Neuronal stem cell (in vitro differentiated cells): Measurements from ENCODE around the gene PDPR.
"Not testable (repeated sequence)": the region's sequence is repeated elsewhere in the genome, so short reads cannot be mapped to it uniquely, and the experiment has no call there.

Source experiments
- DNase-seq: peaks from one replicate; pipeline ENCODE4 v3.0.0-alpha.2; 2013; ENCODE audit warnings: low spot score
- H2AFZ ChIP-seq: one replicate; pipeline ENCODE4 v1.6.1; 2013; ENCODE audit warnings: mild to moderate bottlenecking, low read length, inconsistent platforms
- H2AK5ac ChIP-seq: 2 replicates; pipeline ENCODE4 v1.6.1; 2013; ENCODE audit warnings: low read depth, mild to moderate bottlenecking, inconsistent platforms, low read length, moderate library complexity, mixed read lengths
- H2BK120ac ChIP-seq: 2 replicates; pipeline ENCODE4 v1.6.1; 2013; ENCODE audit warnings: low read depth, mild to moderate bottlenecking, inconsistent platforms, low read length, moderate library complexity, mixed read lengths
- H2BK12ac ChIP-seq: one replicate; pipeline ENCODE4 v1.6.1; 2013; ENCODE audit warnings: low read length, inconsistent platforms
- H2BK15ac ChIP-seq: 2 replicates; pipeline ENCODE4 v1.6.1; 2013; ENCODE audit warnings: mild to moderate bottlenecking, low read length, inconsistent platforms, mixed read lengths
- H2BK5ac ChIP-seq: one replicate; pipeline ENCODE4 v1.6.1; 2013; ENCODE audit warnings: inconsistent platforms, mild to moderate bottlenecking, low read length, moderate library complexity
- H3K14ac ChIP-seq: one replicate; pipeline ENCODE4 v1.6.1; 2013; ENCODE audit warnings: low read length, inconsistent platforms
- H3K18ac ChIP-seq: 2 replicates; pipeline ENCODE4 v1.6.1; 2013; ENCODE audit warnings: low read length, inconsistent platforms
- H3K23ac ChIP-seq: 2 replicates; pipeline ENCODE4 v1.6.1; 2013; ENCODE audit warnings: low read depth, mild to moderate bottlenecking, mixed read lengths, low read length, inconsistent platforms; ENCODE audit not compliant: poor library complexity
- H3K27ac ChIP-seq: replicated peaks from 3 replicates; pipeline ENCODE4 v1.5.1; 2013; ENCODE audit warnings: low read length, inconsistent platforms
- H3K27me3 ChIP-seq, 3 experiments: 2 replicates each; pipeline ENCODE4 v1.6.1; 2013; ENCODE audit warnings: low read length in 3 of 3, mild to moderate bottlenecking in 2 of 3, inconsistent platforms in 1 of 3, low read depth in 1 of 3, mixed read lengths in 1 of 3, moderate library complexity in 1 of 3; ENCODE audit not compliant: control insufficient read depth in 3 of 3, insufficient read depth in 3 of 3
- H3K36me3 ChIP-seq, 2 donors: replicated peaks in 1 of 2; 2 replicates each; pipeline ENCODE4 v1.6.1; 2013; ENCODE audit warnings: low read length in 2 of 2; ENCODE audit not compliant: control insufficient read depth in 2 of 2, insufficient read depth in 2 of 2
- H3K4ac ChIP-seq: 2 replicates; pipeline ENCODE4 v1.6.1; 2013; ENCODE audit warnings: inconsistent platforms, mild to moderate bottlenecking, low read length, moderate library complexity
- H3K4me1 ChIP-seq, 2 donors: 1 replicate in 1 of 2; 2 replicates in 1 of 2; pipeline ENCODE4 v1.6.1; 2013; ENCODE audit warnings: low read length in 2 of 2, low read depth in 1 of 2; ENCODE audit not compliant: control insufficient read depth in 2 of 2, insufficient read depth in 1 of 2
- H3K4me2 ChIP-seq: one replicate; pipeline ENCODE4 v1.6.1; 2013; ENCODE audit warnings: mild to moderate bottlenecking, low read length, inconsistent platforms; ENCODE audit not compliant: insufficient read depth, poor library complexity, severe bottlenecking
- H3K4me3 ChIP-seq, 2 donors: 2 replicates each; pipeline ENCODE4 v1.5.1; 2013; ENCODE audit warnings: low read length in 2 of 2, mild to moderate bottlenecking in 2 of 2, inconsistent platforms in 1 of 2, moderate library complexity in 1 of 2
- H3K79me1 ChIP-seq: one replicate; pipeline ENCODE4 v1.6.1; 2013; ENCODE audit warnings: low read depth, mild to moderate bottlenecking, inconsistent platforms, low read length, moderate library complexity
- H3K9ac ChIP-seq: one replicate; pipeline ENCODE4 v1.6.1; 2013; ENCODE audit warnings: mild to moderate bottlenecking, low read depth, low read length, inconsistent platforms; ENCODE audit not compliant: poor library complexity
- H3K9me3 ChIP-seq, 2 donors: replicated peaks in 1 of 2; 2 replicates each; pipeline versions ENCODE3 to v1.6.1; 2013; ENCODE audit warnings: low read length in 2 of 2, mild to moderate bottlenecking in 2 of 2, inconsistent platforms in 1 of 2, low read depth in 1 of 2, mixed read lengths in 1 of 2, moderate library complexity in 1 of 2; ENCODE audit not compliant: control insufficient read depth in 2 of 2, insufficient read depth in 1 of 2
- H4K8ac ChIP-seq: one replicate; pipeline ENCODE4 v1.6.1; 2013; ENCODE audit warnings: low read depth, mild to moderate bottlenecking, inconsistent platforms, low read length, moderate library complexity
- H4K91ac ChIP-seq: one replicate; pipeline ENCODE4 v1.6.1; 2013; ENCODE audit warnings: low read length, low read depth, mild to moderate bottlenecking, inconsistent platforms; ENCODE audit not compliant: poor library complexity
- WGBS, 2 donors: extraction: QIAGEN DNeasy Blood & Tissue Kit; methylation state at CpG; one replicate each; pipeline ENCODE4 v1.1.7; 2013; ENCODE audit warnings: missing lambda C conversion rate in 2 of 2, mixed read lengths in 1 of 2; ENCODE audit not compliant: insufficient read length in 2 of 2, insufficient replicate concordance in 1 of 2; ENCODE audit errors: extremely low coverage in 2 of 2; 5-methylcytosine and 5-hydroxymethylcytosine counted together

Gene PDPR

DNA sequence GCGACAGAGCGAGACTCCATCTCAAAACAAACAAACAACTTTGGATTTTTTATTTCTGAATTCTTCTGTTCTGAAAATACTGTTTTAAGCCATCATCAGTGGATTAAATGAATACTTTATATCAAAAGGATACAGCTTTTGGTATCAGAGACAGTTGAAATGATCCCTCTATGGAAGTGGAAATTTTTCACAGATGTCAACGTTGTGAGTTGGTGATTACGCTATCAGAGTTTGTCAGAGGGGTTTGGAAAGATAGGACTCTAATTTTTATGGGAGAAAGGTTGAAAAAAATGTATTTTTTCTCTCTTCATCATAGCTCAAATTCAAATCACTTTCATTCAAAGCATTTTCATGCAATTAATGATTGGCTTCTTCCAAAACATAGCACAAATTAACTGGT, 30.2 kb upstream of the PDPR start:
- not testable (repeated sequence) for H4K8ac ChIP-seq, H3K23ac ChIP-seq, H3K79me1 ChIP-seq, H3K18ac ChIP-seq, H2BK12ac ChIP-seq, H2AFZ ChIP-seq, H2BK120ac ChIP-seq, H3K9me3 ChIP-seq, H3K27ac ChIP-seq, H3K14ac ChIP-seq, H2BK5ac ChIP-seq, H3K27me3 ChIP-seq, H2AK5ac ChIP-seq, H3K4ac ChIP-seq, H3K9ac ChIP-seq, H3K4me3 ChIP-seq, H3K4me2 ChIP-seq, H4K91ac ChIP-seq, DNase-seq, H3K4me1 ChIP-seq, H3K36me3 ChIP-seq, H2BK15ac ChIP-seq
- no CpG with 5 or more reads among the region's 4 CpGs for WGBS, 2 donors

DNA sequence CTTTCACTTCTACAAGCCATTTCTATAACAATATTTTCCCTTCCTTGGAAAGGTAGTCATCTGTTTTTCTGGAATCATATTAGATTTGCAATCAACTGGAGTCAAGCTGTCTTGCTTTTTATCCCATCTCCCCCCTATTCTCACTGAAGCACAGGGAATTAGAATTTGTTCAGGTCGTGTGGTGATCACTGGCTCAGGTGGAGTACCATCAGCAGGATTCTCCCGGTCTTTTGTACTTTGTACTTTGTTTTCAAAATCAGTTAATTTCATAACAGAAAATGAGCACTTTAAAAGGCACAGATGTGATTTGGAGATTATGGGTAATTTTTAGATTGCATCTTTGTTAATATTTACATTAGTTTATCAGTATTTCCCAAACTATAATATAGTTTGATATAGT, 26.0 kb upstream of the PDPR start:
- not testable (repeated sequence) for H3K27me3 ChIP-seq, H3K4me3 ChIP-seq, H3K14ac ChIP-seq, H3K4me1 ChIP-seq, H3K4me2 ChIP-seq, H2BK15ac ChIP-seq, H2BK5ac ChIP-seq, H2AK5ac ChIP-seq, H2AFZ ChIP-seq, H4K91ac ChIP-seq, H3K36me3 ChIP-seq, H3K9me3 ChIP-seq, H3K23ac ChIP-seq, H2BK12ac ChIP-seq, H3K4ac ChIP-seq, H3K9ac ChIP-seq, H3K27ac ChIP-seq, H3K79me1 ChIP-seq, DNase-seq, H2BK120ac ChIP-seq, H4K8ac ChIP-seq, H3K18ac ChIP-seq
- no CpG with 5 or more reads among the region's 2 CpGs for WGBS, 2 donors

DNA sequence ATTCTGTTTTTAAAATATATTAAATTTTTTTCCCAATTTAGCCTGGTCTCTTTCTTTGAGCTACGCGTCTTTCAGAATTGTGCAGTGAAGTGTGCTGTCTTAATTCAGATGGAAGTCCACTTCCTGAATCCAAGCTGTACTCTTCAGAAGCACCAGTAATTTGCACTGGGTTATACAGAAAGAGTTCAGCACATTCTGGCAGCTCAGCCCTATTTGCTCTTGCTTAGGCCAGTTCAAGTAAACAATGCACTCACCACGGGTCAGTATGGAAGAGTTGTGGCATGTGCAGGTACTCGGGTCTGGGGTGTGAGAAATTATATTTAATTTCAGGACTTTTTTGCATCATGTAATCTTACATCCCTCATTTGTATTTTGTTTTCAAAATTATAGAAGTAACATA, 25.3 kb upstream of the PDPR start:
- H4K8ac ChIP-seq, H3K36me3 ChIP-seq, H3K14ac ChIP-seq, H3K4me3 ChIP-seq, H3K9me3 ChIP-seq, H2BK12ac ChIP-seq, H3K23ac ChIP-seq, H3K9ac ChIP-seq, H4K91ac ChIP-seq, H3K79me1 ChIP-seq, H3K27me3 ChIP-seq, H3K4me2 ChIP-seq, H2BK15ac ChIP-seq, H2BK5ac ChIP-seq, H2AFZ ChIP-seq, H2AK5ac ChIP-seq, H3K18ac ChIP-seq, H3K27ac ChIP-seq, H3K4me1 ChIP-seq, H3K4ac ChIP-seq, DNase-seq, H2BK120ac ChIP-seq: not testable (repeated sequence)
- WGBS, 2 donors, result no CpG with 5 or more reads among the region's 4 CpGs

DNA sequence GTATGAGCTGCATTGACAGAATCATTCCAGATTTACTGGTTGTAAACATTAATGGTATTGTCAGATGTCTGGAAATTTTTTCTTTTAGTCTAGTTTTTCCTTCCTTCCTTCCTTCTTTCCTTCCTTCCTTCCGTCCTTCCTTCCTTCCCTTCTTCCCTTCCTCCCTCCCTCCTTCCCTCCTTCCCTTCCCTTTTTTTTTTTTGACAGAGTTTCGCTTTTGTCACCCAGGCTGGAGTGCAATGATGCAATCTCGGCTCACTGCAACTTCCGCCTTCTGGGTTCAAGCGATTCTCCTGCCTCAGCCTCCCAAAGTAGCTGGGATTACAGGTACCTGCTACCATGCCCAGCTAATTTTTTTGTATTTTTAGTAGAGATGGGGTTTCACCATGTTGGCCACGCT, 24.8 kb upstream of the PDPR start:
- H2AFZ ChIP-seq, H2BK5ac ChIP-seq, H2BK120ac ChIP-seq, H3K23ac ChIP-seq, H3K36me3 ChIP-seq, H2AK5ac ChIP-seq, H3K9me3 ChIP-seq, H3K4me2 ChIP-seq, DNase-seq, H3K9ac ChIP-seq, H4K8ac ChIP-seq, H3K27me3 ChIP-seq, H3K4ac ChIP-seq, H3K27ac ChIP-seq, H3K79me1 ChIP-seq, H2BK12ac ChIP-seq, H3K18ac ChIP-seq, H3K4me3 ChIP-seq, H3K4me1 ChIP-seq, H2BK15ac ChIP-seq, H3K14ac ChIP-seq, H4K91ac ChIP-seq: not testable (repeated sequence)
- no CpG with 5 or more reads among the region's 6 CpGs for WGBS, 2 donors
